Measurements from ENCODE around the gene NEDD4.
"Not testable (repeated sequence)": the region's sequence is repeated elsewhere in the genome, so short reads cannot be mapped to it uniquely, and the experiment has no call there.

NEDD4 gene

GRCh38 chr15:56003777-56004176 is 10.4 kb upstream of the NEDD4 start:
- DNase-seq = not testable (repeated sequence)

- DNase-seq = not testable (repeated sequence)
These were observed 9.9 kb upstream of the NEDD4 start for GRCh38 chr15:56003277-56003676.

GRCh38 chr15:56001471-56002078 is 8.2 kb upstream of the NEDD4 start:
- DNase-seq = no peak

GRCh38 chr15:55999658-56000057 is 6.2 kb upstream of the NEDD4 start:
- no peak for DNase-seq

GRCh38 chr15:55998478-55998877 is 5.1 kb upstream of the NEDD4 start:
- no peak for DNase-seq

- no peak for DNase-seq
These were observed 570 bp upstream of the NEDD4 start for GRCh38 chr15:55993804-55994560.

- no peak for DNase-seq
These were observed 672 bp downstream of the NEDD4 start for GRCh38 chr15:55992769-55993110.

- DNase-seq = no peak
These were observed 1.3 kb downstream of the NEDD4 start for GRCh38 chr15:55991802-55992768.

GRCh38 chr15:55990998-55991397 is 2.4 kb downstream of the NEDD4 start:
- DNase-seq = no peak

GRCh38 chr15:55990516-55990915 is 2.9 kb downstream of the NEDD4 start:
- DNase-seq = no peak

- no peak for DNase-seq
These were observed 4.0 kb downstream of the NEDD4 start for GRCh38 chr15:55989383-55989782.

- DNase-seq = no peak
These were observed 11.7 kb downstream of the NEDD4 start for GRCh38 chr15:55981582-55982249.

GRCh38 chr15:55980511-55980910 is 12.9 kb downstream of the NEDD4 start:
- DNase-seq = no peak

- no peak for DNase-seq
These were observed 16.2 kb downstream of the NEDD4 start for GRCh38 chr15:55977231-55977630.

GRCh38 chr15:55970286-55970685 is 23.1 kb downstream of the NEDD4 start:
- no peak for DNase-seq

GRCh38 chr15:55969582-55969981 is 23.8 kb downstream of the NEDD4 start:
- no peak for DNase-seq

GRCh38 chr15:55968923-55969322 is 24.5 kb downstream of the NEDD4 start:
- DNase-seq = no peak

GRCh38 chr15:55965091-55965490 is 28.3 kb downstream of the NEDD4 start:
- DNase-seq = no peak

GRCh38 chr15:55960946-55961345 is 32.5 kb downstream of the NEDD4 start:
- DNase-seq = no peak

- DNase-seq = no peak
These were observed 33.5 kb downstream of the NEDD4 start for GRCh38 chr15:55959744-55960447.

GRCh38 chr15:55958349-55958748 is 35.1 kb downstream of the NEDD4 start:
- DNase-seq = no peak

- no peak for DNase-seq
These were observed 38.4 kb downstream of the NEDD4 start for GRCh38 chr15:55954862-55955605.

All from CD4-positive, alpha-beta T cell treated with Interleukin-21 for 1 hour (primary cell).